ENCODE results near the gene DDN.

The DDN gene

DNA sequence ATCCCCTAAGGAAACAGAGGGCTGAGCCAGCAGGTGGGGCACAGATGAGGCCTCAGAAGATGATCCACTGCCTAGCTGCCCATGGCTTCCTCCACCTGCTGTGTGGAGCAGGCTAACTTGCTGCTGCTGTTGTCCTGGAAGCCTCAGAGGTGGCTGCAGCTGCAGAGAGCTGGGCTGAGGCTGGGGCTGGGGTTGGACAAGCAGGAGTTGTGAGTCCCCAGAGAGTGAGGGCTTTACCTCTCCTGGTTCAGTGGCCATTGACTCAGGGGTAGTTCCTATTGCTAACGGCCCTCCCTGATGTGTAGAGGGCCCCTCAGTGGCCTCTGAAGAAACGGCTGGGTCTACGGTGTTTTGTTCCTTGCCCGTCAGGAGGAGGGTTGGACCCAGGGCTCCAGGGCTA is 33.1 kb upstream of the DDN start:
- no peak for DNase-seq

DNA sequence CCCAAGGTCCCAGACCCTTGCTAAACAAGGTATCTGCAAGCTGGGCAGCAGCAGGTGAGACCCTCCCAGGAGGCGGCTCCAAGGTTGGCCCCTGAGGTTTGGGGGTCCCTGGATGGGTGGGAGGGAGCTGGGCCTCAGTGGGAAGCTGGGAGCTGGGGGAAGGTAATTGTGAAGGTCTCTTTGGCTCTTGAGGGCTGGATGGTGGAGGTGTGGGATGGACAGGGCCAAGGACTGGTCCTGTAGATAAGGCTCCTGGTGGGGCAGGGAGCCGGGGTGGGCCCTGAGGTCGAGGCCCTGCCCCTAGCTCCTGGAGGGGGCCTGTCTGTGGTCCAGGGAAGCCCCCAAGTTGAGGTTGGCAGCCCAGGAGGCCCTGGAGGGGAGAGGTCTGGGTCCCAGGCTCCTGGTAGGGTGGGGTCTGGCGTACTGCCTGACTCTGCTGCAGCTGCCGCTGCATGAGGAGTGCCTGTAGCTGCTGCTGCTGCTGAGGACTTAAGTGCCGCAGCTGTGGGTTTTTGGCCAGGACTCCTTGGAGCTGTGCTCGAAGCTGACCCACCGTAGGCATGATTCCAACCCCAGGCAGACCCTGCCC is 32.5 kb upstream of the DDN start:
- no peak for DNase-seq

DNA sequence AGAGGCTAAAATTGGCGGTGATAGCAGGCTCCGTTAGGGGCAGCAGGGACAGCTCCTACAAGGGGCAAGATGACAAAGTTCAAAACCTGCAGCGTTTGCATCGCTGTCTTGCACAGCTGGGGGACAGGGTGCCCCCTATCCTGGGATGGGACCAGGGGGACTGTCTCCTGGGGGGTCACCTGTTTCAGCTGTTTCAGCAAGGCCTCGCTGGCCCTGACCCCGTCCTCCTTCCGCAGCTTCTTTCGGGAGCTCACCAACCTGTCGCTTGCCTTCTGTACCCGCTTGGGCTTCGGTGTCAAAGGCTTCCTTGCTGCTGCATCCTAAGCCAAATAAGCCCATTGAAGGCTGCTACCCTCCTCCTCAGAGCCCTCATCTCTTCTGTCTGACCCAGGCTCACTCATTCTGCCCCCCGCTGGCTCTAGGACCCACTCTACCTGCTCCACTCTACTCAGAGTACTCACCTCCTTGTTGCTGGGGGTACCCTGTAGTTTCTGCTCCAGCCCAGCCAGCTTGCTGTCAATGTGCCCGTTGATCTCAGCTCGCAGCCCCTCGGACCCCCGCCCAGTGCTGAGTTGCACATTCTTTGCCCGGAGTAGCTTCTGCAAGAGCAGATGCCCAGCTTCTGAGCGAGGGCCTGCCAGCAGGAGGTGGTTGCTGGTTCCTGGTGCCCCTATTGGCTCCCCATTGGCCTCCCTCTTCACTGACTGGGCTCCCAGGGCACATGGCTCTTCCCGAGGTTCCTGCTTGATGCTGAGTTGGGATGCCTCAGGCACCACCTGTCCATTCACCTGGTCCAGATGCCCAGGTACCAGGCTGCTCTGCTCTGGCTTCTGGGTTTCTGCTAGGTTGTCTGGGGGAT is 31.8 kb upstream of the DDN start:
- DNase-seq = no peak

DNA sequence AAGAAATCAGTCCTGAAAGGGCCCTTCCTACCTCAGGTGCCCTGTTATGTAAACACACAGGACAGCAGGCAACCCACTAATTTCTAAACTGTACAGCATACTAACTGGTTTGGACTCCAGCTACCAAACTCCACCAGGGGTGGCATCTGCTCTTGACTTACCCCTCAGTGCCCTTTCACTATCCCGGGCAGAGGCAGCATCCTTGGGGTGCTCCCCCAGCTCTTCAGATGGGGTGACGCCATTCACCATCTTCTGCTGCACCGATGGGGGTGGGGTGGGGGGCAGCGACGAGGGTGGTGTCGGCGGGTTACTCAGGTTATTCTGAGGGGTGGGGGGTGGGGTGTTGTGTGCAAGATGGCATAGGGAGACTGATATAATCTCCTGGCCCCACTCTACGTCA is 30.9 kb upstream of the DDN start:
- no peak for DNase-seq

DNA sequence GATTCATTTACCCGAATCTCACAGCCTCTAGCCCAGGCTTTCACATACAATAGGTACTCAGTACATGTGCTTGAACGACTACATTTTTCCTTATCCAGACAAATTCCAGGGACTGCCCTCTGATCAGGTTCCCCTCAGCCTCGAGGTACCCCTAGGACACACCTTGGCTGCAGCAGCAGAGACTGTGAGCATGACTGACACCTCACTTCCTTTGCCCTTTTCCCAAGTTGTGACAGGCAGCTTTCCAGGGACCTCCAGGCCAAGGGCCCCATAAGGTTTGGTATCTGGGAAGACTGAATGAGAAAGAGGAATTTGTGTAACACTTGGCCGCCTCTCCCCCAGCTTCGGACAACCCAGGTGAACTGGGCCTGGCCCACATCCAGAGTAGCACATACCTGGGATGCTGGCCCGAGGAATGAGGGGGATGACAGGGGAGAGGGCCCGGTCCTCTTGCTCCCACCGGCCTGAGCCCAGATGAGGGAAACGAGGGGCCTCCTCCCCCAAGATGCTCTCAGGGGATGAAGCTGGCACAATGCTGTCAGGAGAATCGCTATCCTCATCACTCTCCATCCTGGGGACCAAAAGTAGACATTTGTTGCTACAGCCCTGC is 29.6 kb upstream of the DDN start:
- DNase-seq = no peak

DNA sequence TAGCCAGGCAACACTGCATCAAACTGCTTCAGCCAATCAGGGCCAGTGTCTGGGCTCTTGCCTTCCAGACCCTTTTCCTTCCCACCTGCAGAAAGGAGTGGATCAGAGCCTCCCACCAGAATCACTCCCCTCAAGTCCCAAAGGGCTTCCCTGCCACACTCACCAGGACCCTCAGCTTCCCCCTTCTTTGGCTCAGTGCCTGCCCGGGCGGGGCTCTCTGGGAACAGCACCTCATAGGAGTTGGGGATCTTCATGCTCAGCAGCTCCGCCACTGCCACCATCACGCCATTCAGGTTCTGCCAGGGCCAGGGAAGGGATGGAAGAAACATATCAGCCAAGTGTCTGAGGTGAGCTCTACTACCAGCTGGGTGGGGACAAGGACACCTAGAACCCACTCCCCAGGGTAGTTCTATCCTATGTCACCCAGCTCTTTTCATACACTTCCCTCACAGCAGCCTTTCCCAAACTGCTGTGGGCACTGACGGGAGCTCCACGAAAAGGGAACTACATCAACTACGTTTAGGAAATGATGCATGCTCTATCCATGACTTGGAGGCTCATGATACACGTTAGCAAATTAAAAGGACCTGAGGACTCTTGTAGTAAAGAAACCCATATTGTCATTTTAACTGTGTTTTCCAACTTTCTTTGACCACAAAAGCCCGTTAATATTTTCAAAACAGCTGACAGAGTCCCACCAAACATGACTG is 28.8 kb upstream of the DDN start:
- DNase-seq = no peak

DNA sequence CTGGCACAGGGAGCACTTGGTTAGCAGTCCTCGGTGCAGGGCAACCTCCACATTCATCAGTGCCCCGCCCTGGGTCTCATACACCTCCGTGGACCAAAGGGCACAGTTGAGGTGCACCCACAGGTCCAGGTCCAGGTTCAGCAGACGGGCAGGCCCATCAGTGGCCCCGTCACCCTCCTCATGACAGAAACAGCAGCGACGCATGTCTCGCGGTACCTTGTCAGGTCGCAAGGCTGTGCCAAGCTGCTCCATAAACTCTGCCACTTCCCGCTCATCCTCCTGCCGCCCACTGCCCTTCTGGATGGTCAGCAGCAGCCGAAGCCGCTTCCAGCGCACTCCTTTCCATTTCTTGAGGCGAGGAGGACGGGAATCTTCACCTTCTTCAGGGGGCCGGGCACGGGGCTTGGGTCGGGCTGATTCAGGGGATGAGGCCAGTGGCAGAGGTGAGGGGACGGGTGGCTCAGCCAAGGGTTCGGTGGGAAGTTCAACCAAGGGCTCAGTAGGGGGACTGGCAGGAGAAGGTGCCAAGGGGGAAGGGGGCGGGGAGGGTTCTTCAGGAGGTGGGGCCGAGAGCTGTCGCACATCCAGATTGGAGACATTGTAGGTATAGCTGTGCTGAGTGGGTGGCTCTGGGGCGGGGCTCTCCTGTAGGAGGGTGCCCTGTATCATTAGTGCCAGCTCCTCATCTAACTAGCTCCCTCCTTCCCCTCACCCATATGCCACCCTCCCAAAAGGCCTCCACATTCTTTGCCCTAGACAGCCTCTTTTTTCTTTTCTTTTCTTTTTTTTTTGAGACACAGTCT is 27.7 kb upstream of the DDN start:
- peak in 13 of 56 donors; percentile 5 to 49 (median 33) for DNase-seq

DNA sequence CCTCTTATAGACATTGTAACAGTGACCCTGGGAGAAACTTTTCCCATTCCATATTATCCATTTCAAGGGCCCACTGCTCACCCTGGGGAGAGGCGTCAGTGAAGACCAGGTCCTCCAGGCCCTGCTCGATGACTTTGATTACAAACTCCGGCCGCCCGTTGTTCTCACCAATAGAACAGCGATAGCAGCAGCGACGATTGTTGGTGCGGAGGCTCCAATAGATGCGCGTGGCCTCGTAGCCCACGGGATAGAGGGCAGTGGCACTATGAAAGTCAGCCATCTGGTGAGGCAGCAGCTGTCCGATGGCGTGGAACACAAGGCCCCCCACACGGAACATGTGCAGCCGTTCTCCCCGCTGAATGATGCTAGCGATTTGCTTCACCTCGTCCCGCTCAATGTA is 26.9 kb upstream of the DDN start:
- no peak for DNase-seq

DNA sequence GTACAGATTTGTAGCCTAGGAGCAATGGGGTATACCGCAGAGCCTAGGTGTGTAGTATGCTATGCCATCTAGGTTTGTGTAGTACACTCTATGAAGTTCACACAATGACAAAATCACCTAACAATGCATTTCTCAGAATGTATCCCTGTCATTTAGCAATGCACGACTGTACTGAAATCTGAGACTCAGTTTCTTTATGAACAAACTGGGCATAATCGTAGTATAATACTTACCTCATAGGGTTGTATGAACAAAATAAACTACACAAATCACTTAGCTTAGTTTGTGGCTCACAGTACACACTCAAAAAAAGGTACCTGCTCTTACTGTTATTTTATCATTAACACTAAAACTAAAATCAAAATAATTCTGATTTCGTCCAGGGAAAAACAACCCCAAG is 26.3 kb upstream of the DDN start:
- DNase-seq = no peak

DNA sequence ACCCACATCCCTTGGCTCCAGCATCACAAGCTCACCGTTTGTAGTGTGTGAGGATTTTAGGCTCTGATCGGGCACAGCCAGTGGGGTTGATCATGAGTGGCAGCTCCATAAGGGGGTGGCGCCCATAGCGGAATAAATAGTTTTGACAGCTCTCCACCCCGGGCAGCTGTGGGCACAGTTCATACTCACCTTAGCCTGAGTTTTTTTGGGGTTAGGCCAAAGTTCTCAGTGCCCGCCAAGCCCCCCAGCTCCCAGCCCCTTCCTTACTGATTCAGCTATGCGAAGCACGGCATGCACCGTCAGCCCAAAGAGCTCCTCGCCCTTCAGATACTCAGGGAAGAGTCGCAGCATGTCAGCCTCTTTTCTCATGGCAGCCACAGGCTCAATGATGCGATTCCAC is 25.4 kb upstream of the DDN start:
- no peak for DNase-seq

DNA sequence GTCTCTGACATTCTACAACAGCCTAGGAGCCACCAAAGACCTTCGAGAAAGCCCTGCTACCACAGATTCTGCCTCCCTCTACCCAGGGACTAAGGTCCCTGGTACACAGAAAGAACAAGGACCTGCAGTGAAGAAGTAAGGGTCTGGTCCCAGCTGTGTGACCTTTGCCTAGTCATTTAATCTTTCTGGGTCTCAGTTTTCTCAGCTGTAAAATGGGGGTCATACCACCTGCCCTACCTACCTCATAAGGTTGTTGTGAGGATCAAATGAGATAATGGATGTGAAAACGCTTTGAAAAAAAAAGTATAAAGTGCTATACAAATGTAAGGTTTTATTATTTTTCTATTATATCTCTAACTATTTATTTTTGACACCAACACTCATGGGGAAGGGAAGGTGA is 24.6 kb upstream of the DDN start:
- DNase-seq = no peak

DNA sequence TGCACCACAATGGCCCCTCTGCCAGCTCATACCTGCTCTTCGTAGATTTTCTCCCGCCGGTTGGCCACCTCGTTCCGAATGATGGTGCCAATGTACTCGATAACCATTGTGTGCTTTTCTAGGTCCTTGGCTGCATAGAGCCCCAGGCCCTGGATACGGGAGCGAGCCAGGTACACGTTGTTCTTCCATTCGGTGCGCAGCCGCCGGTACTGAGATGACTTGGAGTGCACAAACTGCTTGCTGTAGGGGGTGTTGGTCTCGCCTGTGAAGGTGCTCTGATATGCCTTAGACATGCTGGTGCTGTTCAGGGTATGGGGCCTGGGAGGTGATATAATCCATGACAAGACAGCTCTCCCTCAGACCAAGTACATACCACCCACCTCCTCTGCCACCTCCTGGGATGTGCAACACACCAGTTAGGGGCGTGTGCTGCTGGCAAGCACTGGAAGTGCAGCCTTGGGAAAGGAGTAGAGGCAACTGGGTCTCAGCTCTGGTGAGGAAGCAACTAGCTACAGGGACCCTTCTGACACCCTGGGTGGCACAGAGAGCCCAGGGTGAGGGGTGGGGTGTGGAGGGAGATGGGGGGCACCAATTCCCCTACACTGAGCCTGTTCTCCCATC is 23.5 kb upstream of the DDN start:
- DNase-seq = no peak

DNA sequence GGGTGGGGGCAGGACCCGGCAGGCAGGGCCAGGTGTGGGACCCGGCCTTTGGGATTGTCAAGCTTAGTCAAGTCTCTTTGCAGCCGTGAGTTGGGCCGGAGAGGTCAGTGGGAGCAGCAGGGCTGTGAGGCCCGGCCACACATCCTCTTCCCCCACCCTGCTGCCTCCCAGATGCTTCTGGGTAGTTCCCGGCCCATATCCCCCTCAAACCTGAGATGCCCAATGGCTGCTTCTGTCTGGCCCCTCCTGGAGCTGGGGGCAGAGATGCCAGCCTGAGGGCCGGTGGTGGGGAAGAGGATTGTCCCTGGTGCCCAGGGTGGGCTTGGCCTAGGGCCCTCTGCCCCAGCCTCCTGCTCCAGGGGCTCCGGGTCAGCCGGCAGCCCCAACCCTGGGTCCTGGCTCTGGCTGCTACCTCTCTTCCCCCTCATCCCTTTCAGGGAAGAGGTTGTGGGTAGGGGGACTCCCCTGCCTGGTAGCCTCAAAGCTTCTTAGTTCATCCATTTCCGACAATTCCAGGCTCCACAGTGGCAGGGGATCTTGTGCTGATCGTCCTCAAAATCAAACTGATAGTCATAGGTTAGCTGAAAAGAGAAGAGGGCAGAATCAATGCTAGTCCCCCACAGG is 22.2 kb upstream of the DDN start:
- no peak for DNase-seq

DNA sequence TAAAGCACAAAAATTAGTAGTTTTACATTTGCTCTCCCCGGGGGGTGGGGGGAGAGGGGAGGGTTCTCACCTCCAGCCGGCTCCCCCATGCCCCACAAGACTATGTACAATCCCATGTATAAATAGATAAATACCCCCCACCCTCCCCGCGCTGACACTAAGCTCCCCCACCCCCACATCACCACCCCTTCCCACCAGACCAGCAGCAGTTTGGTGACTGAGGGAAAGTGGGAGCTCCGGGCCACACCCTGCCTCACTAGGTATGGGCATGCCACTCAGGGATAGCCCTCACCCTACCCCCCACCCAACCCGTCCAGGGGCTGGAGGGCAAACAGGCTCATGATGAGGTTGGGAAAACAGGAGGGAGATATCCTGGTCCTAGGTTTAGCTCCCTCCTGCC is 21.3 kb upstream of the DDN start:
- DNase-seq = no peak

DNA sequence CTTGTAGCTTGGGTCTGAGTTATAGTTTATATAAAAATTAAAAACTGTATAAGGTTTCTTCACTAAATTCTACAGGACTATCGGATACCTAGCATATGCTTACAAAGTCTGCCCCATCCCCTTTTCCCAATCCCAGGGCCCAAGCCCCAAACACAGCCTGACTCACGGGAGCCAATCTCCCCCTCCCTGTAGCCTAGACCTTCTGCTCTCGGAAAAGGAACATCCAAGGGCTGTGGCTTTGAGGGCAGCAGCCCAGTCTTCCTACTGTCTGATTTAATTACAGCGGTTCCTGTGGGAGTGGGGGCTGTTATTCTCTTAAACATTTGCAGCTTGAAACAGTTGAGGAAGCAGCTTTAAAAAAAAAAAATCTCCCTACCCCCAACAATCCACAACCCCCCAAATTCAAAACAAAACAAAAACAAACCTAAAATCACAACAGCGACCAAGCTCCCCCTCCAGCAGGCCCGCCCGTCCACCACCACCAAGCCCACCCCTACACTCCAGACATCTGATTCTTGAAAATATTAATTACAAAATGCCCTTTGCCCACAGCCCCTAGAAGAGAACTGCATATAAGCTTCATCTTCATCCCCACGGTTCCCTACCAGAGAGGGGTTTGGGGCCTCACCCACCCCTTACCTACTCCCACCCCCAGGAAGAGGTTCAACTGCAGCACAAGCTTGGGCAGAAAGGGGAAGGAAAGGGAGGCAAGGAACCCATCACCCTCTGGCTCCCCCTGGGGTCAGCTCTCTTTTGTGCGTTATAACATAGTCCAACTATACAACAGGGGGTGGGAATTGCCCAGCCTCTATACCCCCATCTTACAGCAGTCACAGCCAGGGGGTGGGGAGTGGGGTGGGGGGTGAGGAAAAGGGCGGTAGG is 20.5 kb upstream of the DDN start:
- DNase-seq = peak in 1 of 56 donors; percentile 17

DNA sequence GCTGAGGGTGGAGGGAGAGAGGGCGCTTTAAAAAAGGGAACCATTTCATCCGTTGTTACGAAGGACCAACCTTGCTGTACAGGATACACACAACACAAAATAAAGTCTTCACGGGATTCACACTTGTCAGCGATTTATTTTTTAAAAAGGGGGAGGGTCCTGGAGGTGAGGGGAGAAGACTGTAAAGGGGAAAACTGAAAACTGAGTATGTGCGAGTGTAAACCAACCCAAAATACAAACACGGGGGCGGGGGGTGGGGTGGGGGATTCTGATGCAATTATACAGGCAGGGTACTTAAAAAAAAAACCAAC is 19.9 kb upstream of the DDN start:
- no peak for DNase-seq

DNA sequence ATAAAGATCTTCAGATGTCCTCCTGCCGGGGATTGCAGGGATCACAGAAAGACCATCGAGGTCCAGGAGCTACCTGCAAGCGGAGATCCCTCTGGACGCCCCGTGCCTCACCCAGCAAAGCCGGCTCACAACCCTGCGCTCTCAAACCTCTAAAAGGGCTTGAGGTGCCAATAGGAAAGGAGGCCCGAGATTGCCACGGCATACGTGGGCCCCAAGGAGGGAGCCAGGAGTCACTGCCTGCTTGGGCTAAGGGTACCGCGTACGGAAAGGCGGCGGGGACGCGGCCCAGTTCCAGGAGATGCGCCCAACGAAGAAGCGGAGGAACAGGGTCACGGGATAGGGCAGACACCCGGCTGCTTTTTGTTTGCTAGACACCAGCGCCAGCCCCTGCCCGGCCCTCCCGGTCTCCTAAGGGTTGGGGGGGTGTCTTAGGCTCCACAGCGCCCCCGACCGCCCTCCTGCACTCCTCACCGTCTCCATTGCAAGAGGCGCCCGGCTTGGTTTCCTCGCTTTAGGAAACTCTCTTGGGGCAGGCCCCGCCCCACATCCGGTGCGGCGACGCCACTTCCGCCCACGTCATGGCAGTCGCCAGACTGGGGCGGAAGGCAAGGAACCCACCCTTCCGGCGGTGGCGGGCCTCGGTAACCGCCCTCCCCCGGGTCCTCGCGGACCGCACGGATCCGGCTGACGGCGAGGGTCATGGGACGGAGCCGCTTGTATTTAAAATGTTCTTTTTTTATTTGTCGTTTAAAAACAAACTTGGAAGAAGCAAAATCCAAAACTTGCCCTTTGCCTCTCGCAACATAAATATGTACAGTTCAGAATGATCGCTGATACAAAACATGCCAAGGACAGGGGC is 19.3 kb upstream of the DDN start, which contains the start of gene PRKAG1:
Gene PRKAG1 (minus strand): TSS at position 516 of the 859 bp plus-strand sequence. CDS start 36 bp downstream, at position 480.
- DNase-seq = peak; percentile 63 to 97 (median 92)

DNA sequence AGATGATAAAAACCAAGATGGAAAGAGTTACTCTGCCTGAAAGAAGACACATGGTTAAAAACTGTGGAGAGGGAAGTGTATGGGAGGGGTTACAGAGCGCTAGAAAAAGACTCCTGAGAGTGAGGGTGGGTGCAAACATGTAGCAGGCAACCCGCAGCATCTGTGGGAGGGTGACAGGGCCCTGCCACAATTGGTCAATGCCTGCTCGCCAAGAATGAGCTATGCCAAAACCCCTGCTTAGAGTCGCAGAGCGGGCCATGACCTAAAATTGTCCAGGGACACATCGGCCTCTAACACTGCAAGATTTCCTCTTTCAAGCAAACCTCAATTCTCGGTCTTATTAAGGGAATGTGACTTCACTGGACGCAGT is 18.7 kb upstream of the DDN start:
- DNase-seq = peak in 12 of 56 donors; percentile 10 to 51 (median 36)

All from nucleus accumbens (tissue), 56 donors.